ENCODE data around the gene EPS8. TPM values are rescaled to one million over a fixed set of nuclear protein-coding genes. Genes with fewer than 3 reads are reported as not detected.

The EPS8 gene
- total RNA-seq, 5 donors from 2014 or later (not counting 1 experiment from before 2014, with no cell fraction given): 0.91 to 3.8 (median 2.1) TPM

- H3K4me1 ChIP-seq (ENCODE audit: control insufficient read depth in 1 of 2, extremely low read depth in 1 of 2, insufficient read depth in 2 of 2, low read length in 2 of 2): no peaks in the 10 kb centered on the region
- ATAC-seq (replicated peaks in 1 of 4) (no peak), DNase-seq (no peak)
- H3K27me3 Mint-ChIP-seq: peaks cover 6 to 7% of the 10 kb centered on the region in 2 donors
- H3K9me3 Mint-ChIP-seq: peaks cover 0 to 3% (median 0%) of the 10 kb centered on the region in 3 donors
- H3K27me3 ChIP-seq (replicated peaks in 1 of 2; ENCODE audit: control insufficient read depth in 2 of 2, extremely low read depth in 1 of 2, insufficient read depth in 2 of 2, low read length in 1 of 2): peaks cover 0 to 1% of the 10 kb centered on the region in 2 experiments
- POLR2A ChIA-PET: interaction anchor here in 1 of 2 donors (0.7 kb wide), 1 partner anchor 1275 kb away, joined by 3 read pairs; no protein-coding TSS in a partner anchor
- CTCF ChIA-PET: no interaction called here
- H3K36me3 Mint-ChIP-seq: peaks cover 3% of the 10 kb centered on the region
- H3K4me3 Mint-ChIP-seq: no peak overlapping the region
- no peaks in the 10 kb centered on the region for H3K9me3 ChIP-seq
- no peak overlapping the region for H3K27ac ChIP-seq (ENCODE audit: low read length)
- no peaks in the 10 kb centered on the region for H3K4me1 Mint-ChIP-seq
- no peak overlapping the region for H3K27ac Mint-ChIP-seq
- WGBS (ENCODE audit: insufficient coverage): no CpG with 5 or more reads among the region's 2 CpGs
- H3K4me3 ChIP-seq (ENCODE audit: control insufficient read depth in 1 of 2, extremely low read depth in 1 of 2, low read length in 1 of 2): no peak overlapping the region
- H3K36me3 ChIP-seq (ENCODE audit: control insufficient read depth in 2 of 2, extremely low read depth in 1 of 2, insufficient read depth in 1 of 2, low read length in 1 of 2): no peaks in the 10 kb centered on the region
Measured at GRCh38 chr12:15693228-15693911, 95.8 kb downstream of the EPS8 start.

DNA sequence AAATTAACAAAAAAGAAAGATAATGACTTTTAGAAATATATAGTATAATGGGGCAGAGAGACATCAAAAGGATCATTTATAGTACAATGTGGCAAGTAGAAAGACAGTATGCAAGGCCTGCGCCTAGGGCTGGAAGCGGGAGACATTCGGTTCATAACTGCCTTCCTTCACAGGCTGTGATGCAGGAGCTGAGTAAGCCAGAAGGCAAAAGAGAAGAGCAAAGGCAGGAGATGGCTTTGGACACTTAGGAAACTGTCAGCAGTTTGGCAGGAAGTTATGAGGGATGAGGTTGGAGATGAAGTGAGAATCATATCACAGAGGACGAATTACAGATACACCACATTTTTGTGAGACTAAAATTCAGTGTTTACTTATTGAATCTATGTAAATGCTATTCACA lies 97.8 kb downstream of the EPS8 start:
- ATAC-seq (replicated peaks in 1 of 4) (no peak), DNase-seq (no peak)
- Histone ChIP-seq H3K27me3 (replicated peaks in 1 of 2; ENCODE audit: control insufficient read depth in 2 of 2, extremely low read depth in 1 of 2, insufficient read depth in 2 of 2, low read length in 1 of 2) (peaks cover 0 to 4% of the 10 kb centered on the region in 2 experiments), H3K36me3 (ENCODE audit: control insufficient read depth in 2 of 2, extremely low read depth in 1 of 2, insufficient read depth in 1 of 2, low read length in 1 of 2) (no peaks in the 10 kb centered on the region), H3K4me1 (ENCODE audit: control insufficient read depth in 1 of 2, extremely low read depth in 1 of 2, insufficient read depth in 2 of 2, low read length in 2 of 2) (no peaks in the 10 kb centered on the region), H3K27ac (ENCODE audit: low read length) (no peak overlapping the region), H3K9me3 (no peaks in the 10 kb centered on the region), H3K4me3 (ENCODE audit: control insufficient read depth in 1 of 2, extremely low read depth in 1 of 2, low read length in 1 of 2) (no peak overlapping the region)
- Mint-ChIP-seq H3K27ac (no peak overlapping the region), H3K4me3 (no peak overlapping the region), H3K4me1 (no peaks in the 10 kb centered on the region), H3K36me3 (peaks cover 3% of the 10 kb centered on the region), H3K9me3 (peaks cover 0 to 3% (median 0%) of the 10 kb centered on the region in 3 donors), H3K27me3 (peaks cover 6% of the 10 kb centered on the region in 2 donors)
- ChIA-PET CTCF (interaction anchor here in 1 of 2 donors (0.6 kb wide), 1 partner anchor 51 kb away, joined by 3 read pairs; no protein-coding TSS in a partner anchor), POLR2A (no interaction called here)
- WGBS (ENCODE audit: insufficient coverage): no CpG with 5 or more reads among the region's 4 CpGs

GRCh38 chr12:15690320-15690719 lies 98.9 kb downstream of the EPS8 start:
- Mint-ChIP-seq H3K27me3 (peaks cover 6% of the 10 kb centered on the region in 2 donors), H3K36me3 (peaks cover 3% of the 10 kb centered on the region), H3K9me3 (peaks cover 0 to 3% (median 0%) of the 10 kb centered on the region in 3 donors), H3K4me3 (no peak overlapping the region), H3K27ac (no peak overlapping the region), H3K4me1 (no peaks in the 10 kb centered on the region)
- no peak overlapping the region for H3K4me3 ChIP-seq (ENCODE audit: control insufficient read depth in 1 of 2, extremely low read depth in 1 of 2, low read length in 1 of 2)
- H3K27me3 ChIP-seq (replicated peaks in 1 of 2; ENCODE audit: control insufficient read depth in 2 of 2, extremely low read depth in 1 of 2, insufficient read depth in 2 of 2, low read length in 1 of 2): peaks cover 0 to 4% of the 10 kb centered on the region in 2 experiments
- WGBS (ENCODE audit: insufficient coverage): no CpG with 5 or more reads among the region's 1 CpG
- no peaks in the 10 kb centered on the region for H3K9me3 ChIP-seq
- ChIA-PET POLR2A (no interaction called here), CTCF (no interaction called here)
- no peak overlapping the region for H3K27ac ChIP-seq (ENCODE audit: low read length)
- no peaks in the 10 kb centered on the region for H3K4me1 ChIP-seq (ENCODE audit: control insufficient read depth in 1 of 2, extremely low read depth in 1 of 2, insufficient read depth in 2 of 2, low read length in 2 of 2)
- no peaks in the 10 kb centered on the region for H3K36me3 ChIP-seq (ENCODE audit: control insufficient read depth in 2 of 2, extremely low read depth in 1 of 2, insufficient read depth in 1 of 2, low read length in 1 of 2)
- ATAC-seq (replicated peaks in 1 of 4): no peak
- no peak for DNase-seq

- no peaks in the 10 kb centered on the region for H3K4me1 Mint-ChIP-seq
- WGBS (ENCODE audit: insufficient coverage): 60% methylated on average over 1 of the region's 4 CpGs
- CTCF ChIA-PET: no interaction called here
Measured at GRCh38 chr12:15689751-15690191, 99.4 kb downstream of the EPS8 start.

DNA sequence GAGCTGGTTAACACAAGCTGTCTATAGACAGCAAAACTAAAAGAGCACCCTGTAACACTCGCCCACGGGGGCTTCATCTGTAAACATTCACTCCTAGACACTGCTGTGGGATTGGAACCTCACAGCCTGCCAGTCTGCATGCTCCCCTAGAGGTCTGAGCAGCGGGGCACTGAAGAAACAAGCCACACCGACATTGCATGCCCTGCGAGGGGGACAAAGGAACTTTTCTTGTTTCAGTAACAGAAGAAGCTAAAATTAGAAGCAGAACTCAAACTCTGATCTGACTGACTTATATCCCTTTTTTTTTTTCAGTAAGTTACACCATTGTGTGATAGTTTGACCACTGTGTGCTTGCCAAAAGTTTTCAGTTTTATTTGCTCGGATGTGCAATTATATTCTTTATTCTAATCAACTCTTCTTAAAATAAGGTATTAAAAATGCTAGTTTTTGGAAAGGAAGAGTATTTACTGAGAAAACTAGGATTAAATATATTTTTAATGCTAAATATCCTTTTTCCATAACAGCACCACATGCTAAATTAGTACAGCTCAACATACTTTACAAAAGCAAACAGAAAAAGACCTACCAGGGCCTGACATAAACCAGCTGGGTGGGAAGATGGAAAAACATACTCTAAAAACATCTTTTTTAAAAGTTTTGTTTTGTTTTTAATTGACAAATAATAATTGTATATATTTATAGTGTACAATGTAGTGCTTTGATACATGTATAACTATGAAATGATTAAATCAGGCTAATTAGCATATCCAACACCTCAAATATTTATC lies 100.2 kb downstream of the EPS8 start:
- Histone ChIP-seq H3K4me3 (ENCODE audit: control insufficient read depth in 1 of 2, extremely low read depth in 1 of 2, low read length in 1 of 2) (no peak overlapping the region), H3K36me3 (ENCODE audit: control insufficient read depth in 2 of 2, extremely low read depth in 1 of 2, insufficient read depth in 1 of 2, low read length in 1 of 2) (no peaks in the 10 kb centered on the region), H3K27ac (ENCODE audit: low read length) (no peak overlapping the region), H3K27me3 (replicated peaks in 1 of 2; ENCODE audit: control insufficient read depth in 2 of 2, extremely low read depth in 1 of 2, insufficient read depth in 2 of 2, low read length in 1 of 2) (peaks cover 0 to 4% of the 10 kb centered on the region in 2 experiments), H3K9me3 (no peaks in the 10 kb centered on the region), H3K4me1 (ENCODE audit: control insufficient read depth in 1 of 2, extremely low read depth in 1 of 2, insufficient read depth in 2 of 2, low read length in 2 of 2) (no peaks in the 10 kb centered on the region)
- Mint-ChIP-seq H3K4me1 (no peaks in the 10 kb centered on the region), H3K9me3 (peaks cover 0 to 3% (median 0%) of the 10 kb centered on the region in 3 donors), H3K27me3 (peaks cover 6% of the 10 kb centered on the region in 2 donors), H3K4me3 (no peak overlapping the region), H3K27ac (no peak overlapping the region), H3K36me3 (peaks cover 3% of the 10 kb centered on the region)
- ChIA-PET CTCF (no interaction called here), POLR2A (no interaction called here)
- 44% methylated on average over 3 of the region's 6 CpGs for WGBS (ENCODE audit: insufficient coverage)
- no peak for ATAC-seq (replicated peaks in 1 of 4)
- no peak for DNase-seq

More at GRCh38 chr12:15689751-15690191, 99.4 kb downstream of the EPS8 start:
- H3K27ac Mint-ChIP-seq: no peak overlapping the region
- peaks cover 0 to 4% of the 10 kb centered on the region in 2 experiments for H3K27me3 ChIP-seq (replicated peaks in 1 of 2; ENCODE audit: control insufficient read depth in 2 of 2, extremely low read depth in 1 of 2, insufficient read depth in 2 of 2, low read length in 1 of 2)
- peaks cover 6% of the 10 kb centered on the region in 2 donors for H3K27me3 Mint-ChIP-seq
- peaks cover 0 to 3% (median 0%) of the 10 kb centered on the region in 3 donors for H3K9me3 Mint-ChIP-seq
- H3K36me3 ChIP-seq (ENCODE audit: control insufficient read depth in 2 of 2, extremely low read depth in 1 of 2, insufficient read depth in 1 of 2, low read length in 1 of 2): no peaks in the 10 kb centered on the region
- DNase-seq (no peak), ATAC-seq (replicated peaks in 1 of 4) (no peak)
- H3K4me3 Mint-ChIP-seq: no peak overlapping the region
- POLR2A ChIA-PET: interaction anchor here in 1 of 2 donors (0.5 kb wide), 1 partner anchor 415 kb away, joined by 3 read pairs; no protein-coding TSS in a partner anchor
- H3K4me3 ChIP-seq (ENCODE audit: control insufficient read depth in 1 of 2, extremely low read depth in 1 of 2, low read length in 1 of 2): no peak overlapping the region
- H3K36me3 Mint-ChIP-seq: peaks cover 3% of the 10 kb centered on the region
- H3K4me1 ChIP-seq (ENCODE audit: control insufficient read depth in 1 of 2, extremely low read depth in 1 of 2, insufficient read depth in 2 of 2, low read length in 2 of 2): no peaks in the 10 kb centered on the region
- H3K27ac ChIP-seq (ENCODE audit: low read length): no peak overlapping the region
- no peaks in the 10 kb centered on the region for H3K9me3 ChIP-seq

DNA sequence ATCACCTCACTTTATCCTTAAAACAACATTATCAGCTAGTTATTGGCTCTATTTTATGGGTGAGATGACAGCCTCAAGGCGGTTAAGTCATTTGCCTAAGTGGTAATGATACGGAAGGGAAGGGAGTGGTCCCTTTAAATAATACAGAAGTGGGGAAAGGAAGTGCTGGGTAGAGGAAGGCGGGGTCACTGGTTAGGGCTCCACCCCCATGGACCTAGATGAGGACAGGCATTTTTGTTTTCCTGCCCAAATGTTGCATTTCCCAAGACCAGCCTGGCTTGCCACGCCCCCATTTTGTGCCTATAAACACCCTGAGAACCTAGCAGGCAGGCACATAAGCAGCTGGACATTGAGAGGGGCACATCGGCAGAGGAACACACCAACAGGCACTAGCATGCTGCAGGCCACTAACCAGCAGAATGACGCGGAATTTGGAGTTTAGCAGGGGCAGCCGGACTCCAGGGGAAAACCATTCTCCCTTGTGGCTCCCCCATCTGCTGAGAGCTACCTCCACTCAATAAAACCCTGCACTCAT lies 100.9 kb downstream of the EPS8 start:
- peaks cover 5 to 6% of the 10 kb centered on the region in 2 donors for H3K27me3 Mint-ChIP-seq
- H3K36me3 Mint-ChIP-seq: no peaks in the 10 kb centered on the region
- 90% methylated on average over 8 of the region's 8 CpGs for WGBS (ENCODE audit: insufficient coverage)
- H3K9me3 Mint-ChIP-seq: no peaks in the 10 kb centered on the region
- no peak overlapping the region for H3K4me3 Mint-ChIP-seq
- peaks cover 0 to 4% of the 10 kb centered on the region in 2 experiments for H3K27me3 ChIP-seq (replicated peaks in 1 of 2; ENCODE audit: control insufficient read depth in 2 of 2, extremely low read depth in 1 of 2, insufficient read depth in 2 of 2, low read length in 1 of 2)
- no peak overlapping the region for H3K4me3 ChIP-seq (ENCODE audit: control insufficient read depth in 1 of 2, extremely low read depth in 1 of 2, low read length in 1 of 2)
- CTCF ChIA-PET: no interaction called here
- ATAC-seq (replicated peaks in 1 of 4): no peak
- H3K9me3 ChIP-seq: no peaks in the 10 kb centered on the region
- no peaks in the 10 kb centered on the region for H3K4me1 ChIP-seq (ENCODE audit: control insufficient read depth in 1 of 2, extremely low read depth in 1 of 2, insufficient read depth in 2 of 2, low read length in 2 of 2)
- POLR2A ChIA-PET: no interaction called here
- no peak overlapping the region for H3K27ac ChIP-seq (ENCODE audit: low read length)
- no peak overlapping the region for H3K27ac Mint-ChIP-seq
- H3K4me1 Mint-ChIP-seq: no peaks in the 10 kb centered on the region
- no peaks in the 10 kb centered on the region for H3K36me3 ChIP-seq (ENCODE audit: control insufficient read depth in 2 of 2, extremely low read depth in 1 of 2, insufficient read depth in 1 of 2, low read length in 1 of 2)
- peak in 1 of 35 experiments; percentile 11 for DNase-seq
